Peyer's patch (tissue), 4 donors: ENCODE measurements around the gene NANOS3. TPM values are rescaled to one million over a fixed set of nuclear protein-coding genes. Genes with fewer than 3 reads are reported as not detected.

Source experiments
- DNase-seq, 3 donors: peaks; one replicate each; pipeline ENCODE4 v3.0.0-alpha.2; 2017 to 2019
- H3K27ac ChIP-seq, 4 donors: fragments of 200-600 bp; sonication (generic); one replicate each; pipeline ENCODE4 v1.5.1; 2016 to 2019
- H3K27me3 ChIP-seq, 2 donors: fragments of 200-600 bp; sonication (generic); one replicate each; pipeline ENCODE4 v1.5.1; 2019
- H3K36me3 ChIP-seq, 3 donors: fragments of 200-600 bp; sonication (generic); one replicate each; pipeline ENCODE4 v1.5.1; 2016 to 2019
- H3K4me1 ChIP-seq, 4 donors: fragments of 200-600 bp; sonication (generic); one replicate each; pipeline ENCODE4 v1.5.1; 2016 to 2019
- H3K4me3 ChIP-seq, 4 donors: fragments of 200-600 bp; sonication (generic); 1 replicate in 3 of 4; 2 replicates in 1 of 4; pipeline ENCODE4 v1.5.1; 2016 to 2019; ENCODE audit warnings: mild to moderate bottlenecking in 1 of 4
- H3K9me3 ChIP-seq, 4 donors: fragments of 200-600 bp; sonication (generic); one replicate each; pipeline ENCODE4 v1.5.1; 2016 to 2019; ENCODE audit warnings: mild to moderate bottlenecking in 1 of 4
- CTCF ChIP-seq, 6 experiments: fragments of 450-650 bp in 4 of 6; fragments of 200-600 bp in 2 of 6; sonication (generic) in 1 of 6; IDR thresholded peaks; one replicate each; pipeline ENCODE4 v1.5.1; 2017 to 2019; ENCODE audit warnings: antibody characterized with exemption in 6 of 6, mild to moderate bottlenecking in 3 of 6, moderate library complexity in 1 of 6
- POLR2A ChIP-seq, 2 donors: fragments of 450-650 bp; IDR thresholded peaks; one replicate each; pipeline ENCODE4 v1.5.1; 2017; ENCODE audit warnings: antibody characterized with exemption in 2 of 2, mild to moderate bottlenecking in 2 of 2, moderate library complexity in 2 of 2
- total RNA-seq, 4 donors: library from RNA; depleted of rRNA; stranded (reverse); fragments of >200 nt; gene quantifications; one replicate each; pipeline ENCODE4 v1.1.0, GENCODE V29; 2016

The NANOS3 gene
- total RNA-seq, 4 donors from 2014 or later, result not detected

GRCh38 chr19:13833330-13834243, 43.3 kb upstream of the NANOS3 start:
- DNase-seq, result peak; percentile 94 to 99 (median 97)
- TF ChIP-seq POLR2A (IDR thresholded peaks at IDR 0.05) (peak in 1 of 2 donors; percentile 27), CTCF (IDR thresholded peaks at IDR 0.05) (peak; percentile 14 to 66 (median 55))
- peak overlapping the region; percentile 31 to 46 (median 42) for H3K4me3 ChIP-seq

GRCh38 chr19:13834244-13835069, 42.5 kb upstream of the NANOS3 start:
- Histone ChIP-seq H3K4me1 (peaks cover 0 to 63% (median 24%) of the 10 kb centered on the region in 4 donors), H3K36me3 (peaks cover 0 to 31% (median 0%) of the 10 kb centered on the region in 3 donors), H3K4me3 (peak overlapping the region in 2 of 4 donors; percentile 39 to 45)

More at GRCh38 chr19:13833330-13834243, 43.3 kb upstream of the NANOS3 start:
- peaks cover 0 to 57% (median 22%) of the 10 kb centered on the region in 4 donors for H3K4me1 ChIP-seq
- H3K27me3 ChIP-seq, result no peaks in the 10 kb centered on the region
- peak overlapping the region; percentile 76 to 97 (median 82) for H3K27ac ChIP-seq
- peaks cover 0 to 31% (median 0%) of the 10 kb centered on the region in 3 donors for H3K36me3 ChIP-seq
- no peaks in the 10 kb centered on the region for H3K9me3 ChIP-seq

GRCh38 chr19:13835791-13836723, 40.9 kb upstream of the NANOS3 start:
- Histone ChIP-seq H3K36me3 (peaks cover 0 to 31% (median 0%) of the 10 kb centered on the region in 3 donors), H3K4me3 (no peak overlapping the region), H3K27me3 (no peaks in the 10 kb centered on the region), H3K4me1 (peaks cover 0 to 79% (median 31%) of the 10 kb centered on the region in 4 donors), H3K27ac (peak overlapping the region; percentile 71 to 99 (median 98)), H3K9me3 (no peaks in the 10 kb centered on the region)
- peak in 1 of 3 donors; percentile 52 for DNase-seq
- no peak for TF ChIP-seq POLR2A (IDR thresholded peaks at IDR 0.05)
- TF ChIP-seq CTCF (IDR thresholded peaks at IDR 0.05), result no peak

More at GRCh38 chr19:13834244-13835069, 42.5 kb upstream of the NANOS3 start:
- DNase-seq, result no peak
- TF ChIP-seq CTCF (IDR thresholded peaks at IDR 0.05), result no peak
- TF ChIP-seq POLR2A (IDR thresholded peaks at IDR 0.05), result no peak
- H3K27me3 ChIP-seq, result no peaks in the 10 kb centered on the region
- no peaks in the 10 kb centered on the region for H3K9me3 ChIP-seq
- peak overlapping the region; percentile 76 to 97 (median 82) for H3K27ac ChIP-seq

GRCh38 chr19:13838435-13839129, 38.4 kb upstream of the NANOS3 start:
- peak in 1 of 3 donors; percentile 46 for DNase-seq
- H3K9me3 ChIP-seq, result no peaks in the 10 kb centered on the region
- peaks cover 1 to 80% (median 34%) of the 10 kb centered on the region in 4 donors for H3K4me1 ChIP-seq
- no peaks in the 10 kb centered on the region for H3K27me3 ChIP-seq
- H3K4me3 ChIP-seq, result peak overlapping the region; percentile 91 to 98 (median 92)
- TF ChIP-seq POLR2A (IDR thresholded peaks at IDR 0.05), result no peak
- no peak for TF ChIP-seq CTCF (IDR thresholded peaks at IDR 0.05)
- H3K36me3 ChIP-seq, result peaks cover 0 to 31% (median 0%) of the 10 kb centered on the region in 3 donors
- peak overlapping the region; percentile 97 to 99 (median 98) for H3K27ac ChIP-seq
